ENCODE measurements around the gene DRD4. TPM values are rescaled to one million over a fixed set of nuclear protein-coding genes. Genes with fewer than 3 reads are reported as not detected.

The DRD4 gene
- total and polyA plus RNA-seq, 10 of the 15 experiments (the other 5 are each of a cell fraction or from before 2014, with no cell fraction given) = not detected

DNA sequence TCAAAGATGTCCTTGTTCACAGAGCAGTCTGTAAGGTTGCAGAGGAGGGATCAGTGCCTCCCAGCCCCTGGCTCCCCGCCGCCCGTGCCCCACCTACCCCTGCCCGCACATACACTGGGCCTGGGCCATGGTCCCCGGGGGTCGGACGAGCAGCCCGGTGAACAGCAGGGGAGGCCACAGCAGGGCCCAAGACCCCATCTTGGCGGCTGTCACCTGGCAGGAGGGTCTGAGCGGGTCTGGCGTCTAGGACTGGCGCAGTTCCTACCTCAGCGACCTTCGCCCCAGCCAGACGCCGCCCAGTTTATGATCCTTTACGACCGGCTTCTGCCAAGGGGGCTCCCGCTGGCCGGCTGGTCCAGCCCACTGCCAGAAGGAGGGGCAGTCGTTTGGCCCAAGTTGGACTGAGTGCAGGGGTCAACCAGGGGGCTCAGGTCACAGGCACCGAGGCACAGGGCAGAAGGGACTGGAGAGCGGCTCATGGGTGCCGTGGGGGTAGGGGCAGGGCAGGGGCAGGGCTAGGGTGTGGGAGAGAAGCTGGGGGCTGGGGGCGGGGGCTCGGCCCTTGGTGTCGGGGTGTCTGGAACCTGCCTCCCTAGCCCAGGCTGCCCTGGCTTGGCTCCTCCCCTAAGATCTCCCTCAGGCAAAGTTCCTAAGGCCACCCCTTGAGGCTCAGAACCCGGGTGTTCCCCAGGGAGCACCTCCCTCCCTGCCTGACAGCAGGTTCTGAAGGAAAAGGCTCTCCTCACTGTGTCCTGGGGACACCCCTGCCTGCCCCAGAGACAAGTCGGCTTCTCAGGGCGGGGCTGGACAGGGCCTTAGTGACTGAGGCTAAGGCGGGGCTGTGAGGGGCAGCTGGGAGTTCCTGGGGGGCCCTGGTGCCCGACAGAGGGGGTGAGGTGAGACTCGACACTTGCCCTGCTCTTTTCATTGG, 12.1 kb upstream of the DRD4 start, which contains the start of gene CDHR5:
CDHR5 (minus strand) TSS at position 251 of the 931 bp plus-strand sequence; CDS start at position 198, 53 bp downstream.
- BruUV-seq (replicated peaks) = no TSS peak
- DNase-seq (ENCODE audit: low read depth, low spot score) = no peak
- peaks cover 18% of the 10 kb centered on the region for H3K4me1 ChIP-seq (ENCODE audit: control insufficient read depth, insufficient read depth, low read length)
- intact Hi-C loops (cut with micrococcal nuclease; ENCODE audit: unreplicated experiment) = no loop called here
- 0 out of 3 replicates have a peak, but pooled peaks have one; percentile 10 for ATAC-seq
- H3K4me3 ChIP-seq = no peak within 1 kb of the TSS
- no peaks in the 10 kb centered on the region for H4K20me1 ChIP-seq (ENCODE audit: control insufficient read depth, insufficient read depth)
- no peaks in the 10 kb centered on the region for H3K79me2 ChIP-seq (ENCODE audit: control insufficient read depth, insufficient read depth, low read length)
- no peak within 1 kb of the TSS for H3K9ac ChIP-seq (ENCODE audit: control insufficient read depth, insufficient read depth, low read length)
- in situ Hi-C loops (cut with MboI) = no loop called here
- ChIA-PET POLR2A (no interaction called here), CTCF (interaction anchor here (1.1 kb wide), 1 partner anchor 101 kb away, joined by 3 read pairs; no protein-coding TSS in a partner anchor), RAD21 (ENCODE audit: unreplicated experiment) (no interaction called here), SMC1A (ENCODE audit: uncharacterized antibody, unreplicated experiment) (no interaction called here)
- no peak for FAIRE-seq
- no peaks in the 10 kb centered on the region for H3K27me3 ChIP-seq (replicated peaks in 1 of 2; ENCODE audit: control insufficient read depth in 2 of 2, insufficient read depth in 2 of 2, low read length in 1 of 2)
- WGBS (ENCODE audit: insufficient coverage, insufficient replicate concordance, low lambda C conversion rate, missing lambda C conversion rate) = 81% methylated on average over 30 of the region's 33 CpGs
- H3K9me3 ChIP-seq (replicated peaks; ENCODE audit: control insufficient read depth, insufficient read depth, low read length) = no peaks in the 10 kb centered on the region
- no peaks in the 10 kb centered on the region for H3K36me3 ChIP-seq (ENCODE audit: control insufficient read depth in 2 of 2, insufficient read depth in 2 of 2, low read length in 1 of 2)
- no peak within 1 kb of the TSS for H2AFZ ChIP-seq (ENCODE audit: control insufficient read depth, low read depth, low read length)
- no peak for TF ChIP-seq TBL1XR1 (IDR thresholded peaks at IDR 0.05; ENCODE audit: low read depth, low read length)
- no peak for TF ChIP-seq SMAD1 (IDR thresholded peaks at IDR 0.05; ENCODE audit: low read depth, partially characterized antibody)
- TF ChIP-seq BCL11A (IDR thresholded peaks at IDR 0.05; ENCODE audit: low read depth, low read length) = no peak
- TF ChIP-seq ESRRA (IDR thresholded peaks at IDR 0.05; ENCODE audit: low read length) = no peak
- TF ChIP-seq ETV6 (conservative IDR thresholded peaks at IDR 0.05 in 1 of 2, IDR thresholded peaks at IDR 0.05 in 1 of 2; ENCODE audit: borderline replicate concordance in 1 of 2, low read depth in 1 of 2) = no peak
- no peak for TF ChIP-seq LARP7 (IDR thresholded peaks at IDR 0.05)
- TF ChIP-seq CREB1 (IDR thresholded peaks at IDR 0.05; ENCODE audit: low read depth) = no peak
- no peak for TF ChIP-seq ZSCAN29 (IDR thresholded peaks at IDR 0.05)
- TF ChIP-seq NRF1 (conservative IDR thresholded peaks at IDR 0.05; ENCODE audit: low read depth, low read length) = no peak
- TF ChIP-seq, protein P1, sequence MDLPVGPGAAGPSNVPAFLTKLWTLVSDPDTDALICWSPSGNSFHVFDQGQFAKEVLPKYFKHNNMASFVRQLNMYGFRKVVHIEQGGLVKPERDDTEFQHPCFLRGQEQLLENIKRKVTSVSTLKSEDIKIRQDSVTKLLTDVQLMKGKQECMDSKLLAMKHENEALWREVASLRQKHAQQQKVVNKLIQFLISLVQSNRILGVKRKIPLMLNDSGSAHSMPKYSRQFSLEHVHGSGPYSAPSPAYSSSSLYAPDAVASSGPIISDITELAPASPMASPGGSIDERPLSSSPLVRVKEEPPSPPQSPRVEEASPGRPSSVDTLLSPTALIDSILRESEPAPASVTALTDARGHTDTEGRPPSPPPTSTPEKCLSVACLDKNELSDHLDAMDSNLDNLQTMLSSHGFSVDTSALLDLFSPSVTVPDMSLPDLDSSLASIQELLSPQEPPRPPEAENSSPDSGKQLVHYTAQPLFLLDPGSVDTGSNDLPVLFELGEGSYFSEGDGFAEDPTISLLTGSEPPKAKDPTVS (IDR thresholded peaks at IDR 0.05; ENCODE audit: low read depth, low read length) = no peak
- TF ChIP-seq CBFB (IDR thresholded peaks at IDR 0.05; ENCODE audit: low read depth) = no peak
- TF ChIP-seq HCFC1 (IDR thresholded peaks at IDR 0.05; ENCODE audit: low read length) = no peak
- TF ChIP-seq, protein P2, sequence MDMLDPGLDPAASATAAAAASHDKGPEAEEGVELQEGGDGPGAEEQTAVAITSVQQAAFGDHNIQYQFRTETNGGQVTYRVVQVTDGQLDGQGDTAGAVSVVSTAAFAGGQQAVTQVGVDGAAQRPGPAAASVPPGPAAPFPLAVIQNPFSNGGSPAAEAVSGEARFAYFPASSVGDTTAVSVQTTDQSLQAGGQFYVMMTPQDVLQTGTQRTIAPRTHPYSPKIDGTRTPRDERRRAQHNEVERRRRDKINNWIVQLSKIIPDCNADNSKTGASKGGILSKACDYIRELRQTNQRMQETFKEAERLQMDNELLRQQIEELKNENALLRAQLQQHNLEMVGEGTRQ (IDR thresholded peaks at IDR 0.05; ENCODE audit: borderline replicate concordance, low read depth, low read length) = no peak
- no peak for TF ChIP-seq BHLHE40 (IDR thresholded peaks at IDR 0.05; ENCODE audit: borderline replicate concordance in 1 of 2, low read depth in 2 of 2, low read length in 1 of 2)
- no peak within 1 kb of the TSS for H3K4me2 ChIP-seq (ENCODE audit: control insufficient read depth, insufficient read depth)
- H3K27ac ChIP-seq (ENCODE audit: control insufficient read depth, insufficient read depth) = no peak within 1 kb of the TSS
